Fibroblast of skin of abdomen (primary cell): ENCODE measurements around the gene CPSF7. TPM values are rescaled to one million over a fixed set of nuclear protein-coding genes. Genes with fewer than 3 reads are reported as not detected.
A peak's percentile ranks its signal among the peaks of the same experiment; 100 is the strongest.
"Not testable (repeated sequence)": the region's sequence is repeated elsewhere in the genome, so short reads cannot be mapped to it uniquely, and the experiment has no call there.

Source experiments
- DNase-seq: peaks from one replicate; pipeline ENCODE4 v3.0.0-alpha.2; 2013
- polyA plus RNA-seq, 2 experiments: library from polyadenylated mRNA; unstranded; fragments of 120-200 nt; gene quantifications; one replicate each; pipeline ENCODE4 v1.2.1, GENCODE V29; 2013; ENCODE audit not compliant: insufficient read length in 2 of 2

The CPSF7 gene
- polyA plus RNA-seq (2013, experiment 1 of 2; ENCODE audit: insufficient read length) = 56.0 TPM
- 53.3 TPM for polyA plus RNA-seq (2013, experiment 2 of 2; ENCODE audit: insufficient read length)

GRCh38 chr11:61429691-61430582 lies at the start of gene CPSF7, which contains the start of gene SDHAF2:
CPSF7 (minus strand) TSS chr11:61429975; CDS start chr11:61429235, 740 bp downstream.
SDHAF2 (plus strand) TSS chr11:61430124; CDS start chr11:61430147, 23 bp downstream.
- DNase-seq = peak; percentile 96

GRCh38 chr11:61477727-61478148 lies 48.0 kb upstream of the CPSF7 start:
- no peak for DNase-seq

- no peak for DNase-seq
Observed at GRCh38 chr11:61477126-61477525, 47.4 kb upstream of the CPSF7 start.

- DNase-seq = no peak
Observed at GRCh38 chr11:61476371-61476770, 46.6 kb upstream of the CPSF7 start.

GRCh38 chr11:61475433-61475832 lies 45.7 kb upstream of the CPSF7 start:
- DNase-seq = no peak

- DNase-seq = no peak
Observed at GRCh38 chr11:61474013-61474643, 44.4 kb upstream of the CPSF7 start.

- DNase-seq = no peak
Observed at GRCh38 chr11:61473370-61474012, 43.7 kb upstream of the CPSF7 start.

GRCh38 chr11:61472868-61473267 lies 43.1 kb upstream of the CPSF7 start:
- DNase-seq = no peak

- DNase-seq = no peak
Observed at GRCh38 chr11:61472282-61472681, 42.5 kb upstream of the CPSF7 start.

- DNase-seq = no peak
Observed at GRCh38 chr11:61468002-61468401, 38.2 kb upstream of the CPSF7 start.

- not testable (repeated sequence) for DNase-seq
Observed at GRCh38 chr11:61467602-61468001, 37.8 kb upstream of the CPSF7 start.

- no peak for DNase-seq
Observed at GRCh38 chr11:61460986-61461385, 31.2 kb upstream of the CPSF7 start.

- DNase-seq = no peak
Observed at GRCh38 chr11:61460474-61460881, 30.7 kb upstream of the CPSF7 start.

GRCh38 chr11:61454520-61454919 lies 24.7 kb upstream of the CPSF7 start:
- DNase-seq = no peak

- no peak for DNase-seq
Observed at GRCh38 chr11:61453695-61454094, 23.9 kb upstream of the CPSF7 start.

GRCh38 chr11:61452825-61453224 lies 23.1 kb upstream of the CPSF7 start:
- DNase-seq = no peak

GRCh38 chr11:61448552-61448927 lies 18.8 kb upstream of the CPSF7 start:
- DNase-seq = no peak

GRCh38 chr11:61447601-61448551 lies 18.1 kb upstream of the CPSF7 start:
- DNase-seq = no peak

GRCh38 chr11:61446211-61446651 lies 16.5 kb upstream of the CPSF7 start:
- peak; percentile 92 for DNase-seq

- DNase-seq = no peak
Observed at GRCh38 chr11:61445516-61445915, 15.7 kb upstream of the CPSF7 start.

GRCh38 chr11:61442616-61443015 lies 12.8 kb upstream of the CPSF7 start:
- DNase-seq = no peak

GRCh38 chr11:61439615-61440014 lies 9.8 kb upstream of the CPSF7 start:
- DNase-seq = no peak
